ENCODE results near the gene MEF2B. TPM values are rescaled to one million over a fixed set of nuclear protein-coding genes. Genes with fewer than 3 reads are reported as not detected.

MEF2B gene
- total and polyA plus RNA-seq, 10 of the 15 experiments (the other 5 are each of a cell fraction or from before 2014, with no cell fraction given), result 0.09 to 33.0 (median 8.9) TPM

DNA sequence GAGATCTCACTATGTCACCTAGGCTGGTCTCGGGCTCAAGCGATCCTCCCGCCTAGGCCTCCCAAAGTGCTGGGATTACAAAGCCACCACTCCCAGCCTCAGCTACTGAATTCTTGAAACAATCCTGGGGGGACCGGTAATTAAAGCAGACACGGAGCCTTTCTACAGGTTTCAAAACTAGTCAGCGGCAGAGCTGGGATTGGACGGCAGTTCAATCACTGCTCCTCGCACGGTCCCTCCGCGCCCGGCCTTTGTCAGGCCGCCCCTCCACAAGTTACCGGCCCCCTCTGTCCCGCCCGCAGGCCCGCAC is 21.7 kb upstream of the MEF2B start:
- peaks cover 11% of the 10 kb centered on the region for H3K4me1 ChIP-seq (ENCODE audit: control insufficient read depth, insufficient read depth, low read length)
- FAIRE-seq, result no peak

DNA sequence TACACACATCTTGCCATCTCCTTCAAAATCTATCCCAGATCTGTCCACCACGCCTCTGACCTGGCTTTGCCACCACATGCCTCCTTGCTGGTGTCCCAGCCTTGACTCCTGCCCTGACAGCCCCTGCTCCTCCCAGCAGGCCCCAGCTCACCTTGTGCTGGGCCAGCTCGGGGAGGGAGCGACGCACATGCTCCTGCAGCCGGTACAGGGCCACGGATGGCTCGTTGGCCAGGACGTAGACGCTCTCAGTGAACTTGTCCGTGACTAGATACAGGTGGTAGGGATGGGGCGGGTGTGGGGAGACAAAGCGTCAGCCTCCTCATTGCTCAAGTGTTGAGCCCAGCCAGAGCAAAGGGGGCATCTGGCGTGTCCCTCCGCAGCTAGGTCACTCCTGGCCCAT is 16.7 kb upstream of the MEF2B start:
- peaks cover 6% of the 10 kb centered on the region; the same call in 1 of the 2 replicates for H3K4me1 ChIP-seq (ENCODE audit: control insufficient read depth, insufficient read depth, low read length)
- ChIA-PET POLR2A (interaction anchor here (0.7 kb wide), 1 partner anchor 164 kb away, joined by 3 read pairs; no protein-coding TSS in a partner anchor), SMC1A (ENCODE audit: uncharacterized antibody, unreplicated experiment) (no interaction called here), CTCF (interaction anchor here (0.6 to 1.0 kb wide), 2 partner anchors 12 to 157 kb away, joined by 3 to 5 read pairs; no protein-coding TSS in a partner anchor), RAD21 (ENCODE audit: unreplicated experiment) (no interaction called here)
- intact Hi-C loops (cut with micrococcal nuclease; ENCODE audit: unreplicated experiment) (no loop called here), in situ Hi-C loops (cut with MboI) (no loop called here)
- H3K27ac ChIP-seq (ENCODE audit: control insufficient read depth, insufficient read depth), result no peak overlapping the region
- no peak overlapping the region for H2AFZ ChIP-seq (ENCODE audit: control insufficient read depth, low read depth, low read length)
- FAIRE-seq (no peak), DNase-seq (ENCODE audit: low read depth, low spot score) (no peak), ATAC-seq (no peak)
- no peak overlapping the region for H3K9ac ChIP-seq (ENCODE audit: control insufficient read depth, insufficient read depth, low read length)
- no peak overlapping the region for H3K4me3 ChIP-seq
- H4K20me1 ChIP-seq (ENCODE audit: control insufficient read depth, insufficient read depth), result no peaks in the 10 kb centered on the region
- no TSS peak for BruUV-seq (replicated peaks)
- H3K79me2 ChIP-seq (ENCODE audit: control insufficient read depth, insufficient read depth, low read length), result peaks cover 18% of the 10 kb centered on the region
- peaks cover 2 to 3% of the 10 kb centered on the region in 2 experiments; a peak in 2 of 4 replicates for H3K36me3 ChIP-seq (ENCODE audit: control insufficient read depth in 2 of 2, insufficient read depth in 2 of 2, low read length in 1 of 2)
- WGBS (ENCODE audit: insufficient coverage, insufficient replicate concordance, low lambda C conversion rate, missing lambda C conversion rate), result 100% methylated on average over 14 of the region's 14 CpGs
- H3K4me2 ChIP-seq (ENCODE audit: control insufficient read depth, insufficient read depth), result no peak overlapping the region
- peaks cover 2% of the 10 kb centered on the region; the same call in 1 of the 3 replicates for H3K9me3 ChIP-seq (replicated peaks; ENCODE audit: control insufficient read depth, insufficient read depth, low read length)
- no peaks in the 10 kb centered on the region for H3K27me3 ChIP-seq (replicated peaks in 1 of 2; ENCODE audit: control insufficient read depth in 2 of 2, insufficient read depth in 2 of 2, low read length in 1 of 2)
- TF ChIP-seq, protein P1, sequence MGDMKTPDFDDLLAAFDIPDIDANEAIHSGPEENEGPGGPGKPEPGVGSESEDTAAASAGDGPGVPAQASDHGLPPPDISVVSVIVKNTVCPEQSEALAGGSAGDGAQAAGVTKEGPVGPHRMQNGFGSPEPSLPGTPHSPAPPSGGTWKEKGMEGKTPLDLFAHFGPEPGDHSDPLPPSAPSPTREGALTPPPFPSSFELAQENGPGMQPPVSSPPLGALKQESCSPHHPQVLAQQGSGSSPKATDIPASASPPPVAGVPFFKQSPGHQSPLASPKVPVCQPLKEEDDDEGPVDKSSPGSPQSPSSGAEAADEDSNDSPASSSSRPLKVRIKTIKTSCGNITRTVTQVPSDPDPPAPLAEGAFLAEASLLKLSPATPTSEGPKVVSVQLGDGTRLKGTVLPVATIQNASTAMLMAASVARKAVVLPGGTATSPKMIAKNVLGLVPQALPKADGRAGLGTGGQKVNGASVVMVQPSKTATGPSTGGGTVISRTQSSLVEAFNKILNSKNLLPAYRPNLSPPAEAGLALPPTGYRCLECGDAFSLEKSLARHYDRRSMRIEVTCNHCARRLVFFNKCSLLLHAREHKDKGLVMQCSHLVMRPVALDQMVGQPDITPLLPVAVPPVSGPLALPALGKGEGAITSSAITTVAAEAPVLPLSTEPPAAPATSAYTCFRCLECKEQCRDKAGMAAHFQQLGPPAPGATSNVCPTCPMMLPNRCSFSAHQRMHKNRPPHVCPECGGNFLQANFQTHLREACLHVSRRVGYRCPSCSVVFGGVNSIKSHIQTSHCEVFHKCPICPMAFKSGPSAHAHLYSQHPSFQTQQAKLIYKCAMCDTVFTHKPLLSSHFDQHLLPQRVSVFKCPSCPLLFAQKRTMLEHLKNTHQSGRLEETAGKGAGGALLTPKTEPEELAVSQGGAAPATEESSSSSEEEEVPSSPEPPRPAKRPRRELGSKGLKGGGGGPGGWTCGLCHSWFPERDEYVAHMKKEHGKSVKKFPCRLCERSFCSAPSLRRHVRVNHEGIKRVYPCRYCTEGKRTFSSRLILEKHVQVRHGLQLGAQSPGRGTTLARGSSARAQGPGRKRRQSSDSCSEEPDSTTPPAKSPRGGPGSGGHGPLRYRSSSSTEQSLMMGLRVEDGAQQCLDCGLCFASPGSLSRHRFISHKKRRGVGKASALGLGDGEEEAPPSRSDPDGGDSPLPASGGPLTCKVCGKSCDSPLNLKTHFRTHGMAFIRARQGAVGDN (IDR thresholded peaks at IDR 0.05), result no peak
- TF ChIP-seq SMARCA5 (IDR thresholded peaks at IDR 0.05) (no peak), MXI1 (IDR thresholded peaks at IDR 0.05; ENCODE audit: low read depth, low read length) (no peak), SMAD5 (IDR thresholded peaks at IDR 0.05; ENCODE audit: low read depth) (no peak), NFIC (IDR thresholded peaks at IDR 0.05; ENCODE audit: low read depth, low read length) (no peak), KLF5 (IDR thresholded peaks at IDR 0.05; ENCODE audit: partially characterized antibody) (no peak)
- TF ChIP-seq, protein P2, sequence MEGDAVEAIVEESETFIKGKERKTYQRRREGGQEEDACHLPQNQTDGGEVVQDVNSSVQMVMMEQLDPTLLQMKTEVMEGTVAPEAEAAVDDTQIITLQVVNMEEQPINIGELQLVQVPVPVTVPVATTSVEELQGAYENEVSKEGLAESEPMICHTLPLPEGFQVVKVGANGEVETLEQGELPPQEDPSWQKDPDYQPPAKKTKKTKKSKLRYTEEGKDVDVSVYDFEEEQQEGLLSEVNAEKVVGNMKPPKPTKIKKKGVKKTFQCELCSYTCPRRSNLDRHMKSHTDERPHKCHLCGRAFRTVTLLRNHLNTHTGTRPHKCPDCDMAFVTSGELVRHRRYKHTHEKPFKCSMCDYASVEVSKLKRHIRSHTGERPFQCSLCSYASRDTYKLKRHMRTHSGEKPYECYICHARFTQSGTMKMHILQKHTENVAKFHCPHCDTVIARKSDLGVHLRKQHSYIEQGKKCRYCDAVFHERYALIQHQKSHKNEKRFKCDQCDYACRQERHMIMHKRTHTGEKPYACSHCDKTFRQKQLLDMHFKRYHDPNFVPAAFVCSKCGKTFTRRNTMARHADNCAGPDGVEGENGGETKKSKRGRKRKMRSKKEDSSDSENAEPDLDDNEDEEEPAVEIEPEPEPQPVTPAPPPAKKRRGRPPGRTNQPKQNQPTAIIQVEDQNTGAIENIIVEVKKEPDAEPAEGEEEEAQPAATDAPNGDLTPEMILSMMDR (IDR thresholded peaks at IDR 0.05 in 2 of 3, conservative IDR thresholded peaks at IDR 0.05 in 1 of 3; ENCODE audit: control insufficient read depth in 2 of 3, extremely low read depth in 1 of 3, insufficient read depth in 1 of 3, low read depth in 3 of 3, low read length in 3 of 3), result no peak

More for the DNA sequence above, 21.7 kb upstream of the MEF2B start:
- RAD21 ChIA-PET (ENCODE audit: unreplicated experiment), result interaction anchor here (0.7 to 2.2 kb wide), 3 partner anchors 11 to 124 kb away, joined by 3 to 15 read pairs (median 3); partner anchors contain the start of gene NR2C2AP
- Histone ChIP-seq H3K79me2 (ENCODE audit: control insufficient read depth, insufficient read depth, low read length) (peaks cover 34% of the 10 kb centered on the region), H2AFZ (ENCODE audit: control insufficient read depth, low read depth, low read length) (peak overlapping the region; percentile 83), H3K9ac (ENCODE audit: control insufficient read depth, insufficient read depth, low read length) (peak overlapping the region; percentile 98), H3K4me2 (ENCODE audit: control insufficient read depth, insufficient read depth) (peak overlapping the region; percentile 56; the same call in 1 of the 2 replicates), H3K27me3 (replicated peaks in 1 of 2; ENCODE audit: control insufficient read depth in 2 of 2, insufficient read depth in 2 of 2, low read length in 1 of 2) (no peaks in the 10 kb centered on the region), H3K4me3 (peak overlapping the region; percentile 85), H3K9me3 (replicated peaks; ENCODE audit: control insufficient read depth, insufficient read depth, low read length) (no peaks in the 10 kb centered on the region; the same call in 2 of the 3 replicates), H3K27ac (ENCODE audit: control insufficient read depth, insufficient read depth) (peak overlapping the region; percentile 97), H4K20me1 (ENCODE audit: control insufficient read depth, insufficient read depth) (no peaks in the 10 kb centered on the region), H3K36me3 (ENCODE audit: control insufficient read depth in 2 of 2, insufficient read depth in 2 of 2, low read length in 1 of 2) (peaks cover 2 to 5% of the 10 kb centered on the region in 2 experiments; a peak in 3 of 4 replicates)
- in situ Hi-C loops (cut with MboI), result no loop called here
- SMC1A ChIA-PET (ENCODE audit: uncharacterized antibody, unreplicated experiment), result interaction anchor here (1.2 to 1.9 kb wide), 4 partner anchors 8 to 171 kb away, joined by 3 to 6 read pairs (median 4); no protein-coding TSS in a partner anchor
- 0% methylated on average over 17 of the region's 17 CpGs for WGBS (ENCODE audit: insufficient coverage, insufficient replicate concordance, low lambda C conversion rate, missing lambda C conversion rate)
- CTCF ChIA-PET, result interaction anchor here (0.7 to 2.3 kb wide), 4 partner anchors 17 to 298 kb away, joined by 3 to 13 read pairs (median 4); partner anchors contain the start of gene MEF2B
- TF ChIP-seq ASH2L (IDR thresholded peaks at IDR 0.05; ENCODE audit: borderline replicate concordance, low read depth), result 0 out of 2 replicates have a peak, but pooled peaks have one; percentile 84
- TF ChIP-seq KAT2A (conservative IDR thresholded peaks at IDR 0.05; ENCODE audit: control insufficient read depth, low read depth, low read length), result no peak
- TF ChIP-seq TCF3 (IDR thresholded peaks at IDR 0.05; ENCODE audit: borderline replicate concordance, insufficient read depth, low read depth, low read length), result 0 out of 2 replicates have a peak, but pooled peaks have one; percentile 5
- peak; percentile 84 for TF ChIP-seq MXI1 (IDR thresholded peaks at IDR 0.05; ENCODE audit: low read depth, low read length)
- TF ChIP-seq NFYB (IDR thresholded peaks at IDR 0.05; ENCODE audit: insufficient read depth, low read depth, low read length), result 0 out of 2 replicates have a peak, but pooled peaks have one; percentile 53
- intact Hi-C loops (cut with micrococcal nuclease; ENCODE audit: unreplicated experiment), result loop anchor here (2.0 kb wide), 1 partner anchor 129 kb away; the partner anchor contains the start of genes MAU2 and SUGP1
- peak; percentile 4 for ATAC-seq
- BruUV-seq (replicated peaks), result no TSS peak
- no peak for DNase-seq (ENCODE audit: low read depth, low spot score)
- POLR2A ChIA-PET, result interaction anchor here (1.0 to 3.0 kb wide), 3 partner anchors 11 to 35 kb away, joined by 4 to 25 read pairs (median 7); partner anchors contain the start of gene NR2C2AP
